ENCODE data around the gene UTP18.
"Not testable (repeated sequence)": the region's sequence is repeated elsewhere in the genome, so short reads cannot be mapped to it uniquely, and the experiment has no call there.

Gene UTP18

GRCh38 chr17:51330861-51331503 lies 70.6 kb downstream of the UTP18 start:
- DNase-seq (ENCODE audit: low spot score) = not testable (repeated sequence)

DNA sequence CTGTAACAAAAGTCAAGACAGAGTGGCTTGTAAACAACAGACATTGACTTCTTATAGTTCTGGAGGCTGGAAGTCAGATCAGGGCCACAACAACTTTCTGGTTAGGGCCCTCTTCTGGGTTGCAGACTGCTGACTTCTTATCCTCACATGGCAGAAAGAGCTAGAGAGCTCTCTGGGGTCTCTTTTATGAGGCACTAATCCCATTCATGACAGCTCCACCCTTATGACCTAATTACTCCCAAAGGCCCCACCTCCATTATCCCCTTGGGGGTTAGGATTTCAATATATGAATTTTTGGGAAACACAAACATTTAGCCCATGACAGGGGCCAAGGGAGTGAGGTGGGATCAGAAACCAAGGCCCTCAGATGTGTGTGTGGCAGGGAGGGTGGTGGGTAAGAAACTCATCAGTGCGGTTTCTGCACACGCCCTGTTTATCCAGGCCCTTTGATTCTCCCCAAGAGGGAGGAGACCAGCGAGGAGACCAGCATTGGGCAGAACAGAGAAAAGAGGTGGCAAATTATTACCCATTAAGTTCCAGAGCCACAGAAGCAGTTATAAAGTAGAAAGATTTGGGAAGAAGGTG lies 74.8 kb downstream of the UTP18 start:
- DNase-seq (ENCODE audit: low spot score) = no peak

GRCh38 chr17:51335883-51336822 lies 75.8 kb downstream of the UTP18 start:
- no peak for DNase-seq (ENCODE audit: low spot score)

DNA sequence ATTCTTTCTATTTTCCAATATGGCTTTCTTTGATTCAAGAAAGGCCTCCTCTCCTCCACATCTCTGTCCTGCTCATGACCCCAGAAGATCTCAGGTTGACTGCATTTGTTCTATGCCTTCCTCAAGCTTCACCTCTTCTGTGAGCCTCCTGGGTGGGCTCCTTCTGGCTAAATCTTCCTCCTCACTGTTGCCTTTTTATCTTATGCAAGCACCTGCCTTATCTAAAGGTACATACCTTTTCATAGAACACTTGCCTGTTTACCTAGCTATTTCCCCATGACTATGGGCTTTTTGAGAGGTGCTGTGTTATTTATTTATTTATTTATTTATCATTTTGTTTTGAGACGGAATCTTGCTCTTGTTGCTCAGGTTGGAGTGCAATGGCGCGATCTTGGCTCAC lies 81.1 kb downstream of the UTP18 start:
- DNase-seq (ENCODE audit: low spot score) = no peak

GRCh38 chr17:51342257-51342656 lies 81.9 kb downstream of the UTP18 start:
- DNase-seq (ENCODE audit: low spot score) = no peak

- no peak for DNase-seq (ENCODE audit: low spot score)
Observed at GRCh38 chr17:51344532-51344931, 84.2 kb downstream of the UTP18 start.

DNA sequence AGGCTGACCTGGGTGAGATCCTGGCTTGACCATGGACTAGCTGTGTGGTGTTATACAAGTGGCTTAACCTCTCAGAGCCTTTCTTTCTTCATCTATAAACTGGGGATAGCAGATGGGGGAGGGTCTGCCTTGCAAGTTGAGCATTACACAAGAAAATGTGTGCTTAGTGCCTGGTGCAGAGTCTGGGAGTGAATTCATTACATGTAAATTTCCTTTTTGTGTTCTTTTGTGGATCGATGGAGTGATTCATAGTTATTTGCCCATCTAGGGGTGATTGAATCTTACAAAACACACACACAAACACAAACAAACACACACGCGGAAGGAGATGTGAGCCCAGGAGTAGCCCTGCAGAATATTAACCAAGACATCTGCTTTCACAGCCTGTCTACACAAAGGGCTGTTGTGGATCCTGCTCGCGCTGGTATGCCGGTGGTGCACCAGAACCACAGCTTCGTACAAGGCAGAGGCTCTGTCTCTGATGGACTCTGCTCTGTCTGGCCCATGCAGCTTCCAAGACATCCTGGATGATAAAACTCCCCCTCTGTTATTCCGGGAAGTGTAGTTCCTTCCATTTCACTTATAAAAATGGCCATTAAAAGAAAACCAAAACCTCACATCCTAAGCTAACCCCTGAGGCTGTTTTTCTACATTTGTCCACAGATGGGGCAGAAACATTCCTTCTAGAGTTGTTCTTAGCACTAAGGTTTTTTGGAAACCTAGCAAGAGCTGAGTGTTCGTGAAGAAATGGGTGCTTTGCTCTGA lies 86.1 kb downstream of the UTP18 start:
- no peak for DNase-seq (ENCODE audit: low spot score)

All from D341Med (cell line).